NCI-H187 treated with DMSO at 0.1 percent for 48 hours (cell line): ENCODE results near the gene XYLT1.

Experiments
- DNase-seq: peaks from one replicate; lab custom pipeline; 2025; lab: John Stamatoyannopoulos, UW

The XYLT1 gene

DNA sequence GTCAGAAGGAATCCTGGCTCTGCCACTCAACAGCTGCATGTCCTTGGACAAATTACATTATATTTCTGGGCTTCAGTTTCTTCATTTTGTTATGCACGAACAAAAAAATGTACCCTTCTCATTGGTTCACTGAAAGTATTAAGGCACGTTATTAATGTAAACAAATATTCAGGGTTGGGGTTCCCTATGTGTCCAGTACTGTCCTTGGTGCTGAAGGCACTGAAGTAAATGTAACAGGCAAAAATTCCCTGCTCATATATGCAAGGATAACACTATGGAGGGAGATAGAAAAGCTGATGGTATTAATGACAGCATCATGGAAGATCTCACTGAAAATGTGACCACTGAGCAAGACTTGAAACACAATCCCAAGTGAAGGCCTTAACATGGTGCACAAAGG is 386.6 kb downstream of the XYLT1 start:
- DNase-seq: no peak

DNA sequence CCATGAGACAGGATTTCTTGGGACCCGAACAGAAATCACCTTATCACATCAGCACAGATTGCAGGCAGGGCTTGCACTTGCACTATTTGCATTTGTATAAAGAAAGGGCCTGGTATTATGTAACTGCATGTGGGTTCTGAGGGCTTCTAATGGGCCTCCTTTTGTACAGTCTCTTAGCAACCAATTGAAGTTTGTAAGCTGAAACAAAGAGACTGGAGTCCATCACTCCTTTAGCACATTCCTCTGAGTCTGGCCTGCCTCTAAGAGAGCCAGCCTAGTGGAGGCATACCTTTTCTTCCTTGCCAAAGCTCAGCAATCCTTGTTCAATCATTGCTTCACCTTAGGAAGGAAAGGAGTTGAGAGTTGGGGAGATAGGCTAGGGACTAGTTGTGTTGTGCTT is 387.1 kb downstream of the XYLT1 start:
- DNase-seq: peak; percentile 65

- no peak for DNase-seq
Measured at GRCh38 chr16:17082095-17082882, 388.5 kb downstream of the XYLT1 start.

GRCh38 chr16:17080105-17080504 is 390.7 kb downstream of the XYLT1 start:
- DNase-seq: no peak

- DNase-seq: no peak
Measured at GRCh38 chr16:17078931-17079631, 391.7 kb downstream of the XYLT1 start.

- no peak for DNase-seq
Measured at GRCh38 chr16:17076818-17077498, 393.8 kb downstream of the XYLT1 start.

GRCh38 chr16:17076092-17076754 is 394.5 kb downstream of the XYLT1 start:
- DNase-seq: no peak

- DNase-seq: no peak
Measured at GRCh38 chr16:17072104-17072503, 398.7 kb downstream of the XYLT1 start.

- DNase-seq: no peak
Measured at GRCh38 chr16:17070882-17071592, 399.7 kb downstream of the XYLT1 start.

DNA sequence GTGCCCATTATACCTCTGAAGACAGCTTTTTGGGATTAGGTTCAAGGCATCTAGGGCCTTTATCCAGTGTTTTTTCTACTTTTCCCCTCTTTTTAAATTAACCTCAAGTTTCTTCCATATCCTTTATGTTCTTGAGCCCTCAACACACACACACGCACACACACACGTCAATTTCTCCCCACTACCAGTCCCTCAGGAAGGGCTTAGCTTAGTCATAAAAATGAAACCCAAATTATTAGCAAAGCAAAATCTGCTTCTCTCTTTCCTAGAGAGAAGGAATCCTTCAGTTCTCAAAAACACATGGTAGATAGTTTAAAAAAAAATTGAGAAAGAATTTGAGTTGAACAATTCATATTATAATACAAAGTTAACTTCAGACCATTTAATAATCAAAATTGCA is 401.1 kb downstream of the XYLT1 start:
- DNase-seq: no peak

- no peak for DNase-seq
Measured at GRCh38 chr16:17068524-17068923, 402.2 kb downstream of the XYLT1 start.

GRCh38 chr16:17067882-17068281 is 402.9 kb downstream of the XYLT1 start:
- DNase-seq: no peak

- no peak for DNase-seq
Measured at GRCh38 chr16:17063201-17064139, 407.3 kb downstream of the XYLT1 start.

DNA sequence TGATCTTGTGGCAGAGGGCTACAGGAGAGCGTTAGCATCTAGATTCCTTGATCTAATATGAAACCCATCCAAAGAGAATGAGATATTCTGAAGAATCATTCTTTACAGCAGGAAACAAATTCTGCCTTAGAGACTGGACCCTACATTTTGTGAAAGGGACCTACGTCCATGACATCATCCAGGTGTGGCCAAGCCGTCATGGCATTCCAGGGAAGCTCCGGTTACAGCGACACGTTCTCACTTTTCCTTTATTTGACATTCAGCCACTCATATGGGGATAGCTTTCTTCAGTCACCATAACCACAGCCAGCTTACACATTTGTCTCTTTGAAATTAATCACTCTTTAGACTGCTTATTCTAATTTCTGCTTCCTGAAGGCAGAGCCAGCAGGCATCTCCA is 408.1 kb downstream of the XYLT1 start:
- no peak for DNase-seq

GRCh38 chr16:17061326-17061725 is 409.4 kb downstream of the XYLT1 start:
- no peak for DNase-seq

GRCh38 chr16:17058471-17058870 is 412.3 kb downstream of the XYLT1 start:
- no peak for DNase-seq

DNA sequence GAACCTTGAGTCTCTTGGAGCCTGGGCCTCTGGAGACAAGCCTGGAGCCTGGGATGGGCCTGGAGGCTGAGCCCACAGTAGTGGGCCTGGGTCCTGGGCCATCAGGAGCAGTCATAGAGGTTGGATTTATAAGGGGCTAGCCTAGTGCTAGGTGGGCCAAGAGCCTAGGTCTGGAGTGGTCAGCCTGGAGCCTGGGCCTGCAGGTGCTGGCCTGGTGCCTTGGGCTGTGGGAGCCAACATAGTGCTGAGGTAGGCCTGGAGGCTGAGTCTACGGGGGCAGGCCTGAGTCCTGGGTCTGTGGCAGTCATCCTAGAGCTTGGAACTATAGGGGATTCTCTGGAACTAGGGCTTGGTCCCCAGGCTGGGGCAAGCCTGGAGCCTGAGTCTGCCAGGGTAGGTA is 414.1 kb downstream of the XYLT1 start:
- DNase-seq: no peak

DNA sequence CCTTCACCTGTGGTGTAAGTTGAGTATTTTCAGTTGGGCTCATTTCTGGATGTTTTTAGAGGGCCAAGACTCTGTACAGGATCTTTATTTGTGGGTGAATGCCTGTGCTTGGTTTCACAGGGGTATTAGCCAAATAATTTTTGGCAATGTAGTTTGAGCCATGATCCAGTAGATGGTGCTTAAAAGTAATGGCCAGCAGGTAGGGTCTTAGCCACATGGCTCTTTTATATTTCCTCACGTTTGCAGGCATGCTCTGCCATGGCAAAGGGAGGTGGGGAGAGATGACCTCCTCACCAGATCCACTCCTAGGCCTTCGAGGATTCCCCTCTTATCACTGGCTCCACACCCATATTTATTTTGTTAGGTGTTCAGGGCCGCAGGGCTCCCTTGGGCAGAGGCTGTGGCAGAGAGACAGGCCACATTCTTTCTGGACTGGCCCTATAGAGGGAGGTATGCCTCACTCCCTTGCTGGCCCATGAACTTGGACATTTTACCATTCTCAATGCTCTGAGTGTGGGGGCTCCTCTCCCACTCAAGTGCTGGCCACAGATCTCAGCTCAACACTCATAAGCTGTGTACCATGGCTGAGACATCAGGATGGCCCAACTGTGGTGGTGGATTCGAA is 417.1 kb downstream of the XYLT1 start:
- DNase-seq: no peak
